ENCODE data around the gene BRINP1. TPM values are rescaled to one million over a fixed set of nuclear protein-coding genes. Genes with fewer than 3 reads are reported as not detected.

The BRINP1 gene
- total RNA-seq, 1 experiment from 2014 or later, result 14.0 TPM

- Histone ChIP-seq H4K5ac (ENCODE audit: insufficient read length, low read depth, low read length) (no peak overlapping the region), H4K20me1 (ENCODE audit: control insufficient read depth, insufficient read depth, insufficient read length) (no peaks in the 10 kb centered on the region), H3K27me3 (ENCODE audit: insufficient read depth, low read length) (no peaks in the 10 kb centered on the region), H3K4ac (ENCODE audit: low read depth, low read length) (no peak overlapping the region), H3K23me2 (ENCODE audit: insufficient read length, low read depth, low read length, poor library complexity, severe bottlenecking) (no peaks in the 10 kb centered on the region), H2BK12ac (ENCODE audit: insufficient read length, low read depth, low read length) (no peak overlapping the region), H3K9ac (ENCODE audit: extremely low read depth, insufficient read length, low read length) (no peak overlapping the region), H2BK20ac (ENCODE audit: low read depth, low read length, poor library complexity, severe bottlenecking) (no peak overlapping the region), H2BK120ac (ENCODE audit: low read depth, low read length, poor library complexity, severe bottlenecking) (no peak overlapping the region), H2BK5ac (ENCODE audit: insufficient read length, low read length) (no peak overlapping the region), H3K14ac (ENCODE audit: insufficient read depth, low read length) (no peak overlapping the region), H4K91ac (ENCODE audit: insufficient read length, low read depth, low read length) (no peak overlapping the region), H4K8ac (replicated peaks; ENCODE audit: insufficient read length, low read depth, low read length) (no peak overlapping the region), H3K79me2 (ENCODE audit: insufficient read depth, low read length) (no peaks in the 10 kb centered on the region), H2BK15ac (ENCODE audit: low read depth, low read length) (no peak overlapping the region), H3K18ac (ENCODE audit: insufficient read length, low read depth, low read length) (no peak overlapping the region), H2AFZ (ENCODE audit: low read length) (no peak overlapping the region), H3T11ph (ENCODE audit: low read length) (no peak overlapping the region), H3K27ac (ENCODE audit: insufficient read length, low read depth, low read length) (no peak overlapping the region), H3K79me1 (ENCODE audit: insufficient read depth, low read depth, low read length, poor library complexity, severe bottlenecking) (no peaks in the 10 kb centered on the region), H3K4me1 (ENCODE audit: insufficient read depth, low read length) (peaks cover 3% of the 10 kb centered on the region; the same call in 1 of the 2 replicates), H3K56ac (ENCODE audit: insufficient read length, low read depth, low read length) (no peak overlapping the region), H3K9me3 (ENCODE audit: control insufficient read depth, low read depth, low read length) (no peaks in the 10 kb centered on the region), H2AK5ac (ENCODE audit: insufficient read length, low read length) (no peak overlapping the region), H3K23ac (ENCODE audit: insufficient read length, low read depth, low read length) (no peak overlapping the region), H3K4me2 (ENCODE audit: insufficient read depth, insufficient read length, low read length) (no peak overlapping the region)
- Mint-ChIP-seq H3K4me1 (peaks cover 22% of the 10 kb centered on the region in 2 experiments), H3K27me3 (ENCODE audit: low read depth) (no peaks in the 10 kb centered on the region), H3K27ac (no peak overlapping the region), H3K4me3 (no peak overlapping the region), H3K36me3 (ENCODE audit: insufficient read depth in 1 of 3, low read depth in 3 of 3) (peaks cover 0 to 3% (median 0%) of the 10 kb centered on the region in 3 experiments; a peak in 3 of 7 replicates), H3K9me3 (no peaks in the 10 kb centered on the region)
- DNase-seq, result no peak
- TF ChIP-seq CTCF (conservative IDR thresholded peaks at IDR 0.05), result no peak
- no CpG with 5 or more reads among the region's 7 CpGs for WGBS (ENCODE audit: extremely low coverage, insufficient read length, low lambda C conversion rate)
Observed at GRCh38 chr9:119197893-119198607, 171.2 kb downstream of the BRINP1 start.

All from H9 (cell line).